ENCODE results near the gene CYBA. TPM values are rescaled to one million over a fixed set of nuclear protein-coding genes. Genes with fewer than 3 reads are reported as not detected.

The CYBA gene
- total RNA-seq, 2 donors from 2014 or later: 368 to 389 TPM

DNA sequence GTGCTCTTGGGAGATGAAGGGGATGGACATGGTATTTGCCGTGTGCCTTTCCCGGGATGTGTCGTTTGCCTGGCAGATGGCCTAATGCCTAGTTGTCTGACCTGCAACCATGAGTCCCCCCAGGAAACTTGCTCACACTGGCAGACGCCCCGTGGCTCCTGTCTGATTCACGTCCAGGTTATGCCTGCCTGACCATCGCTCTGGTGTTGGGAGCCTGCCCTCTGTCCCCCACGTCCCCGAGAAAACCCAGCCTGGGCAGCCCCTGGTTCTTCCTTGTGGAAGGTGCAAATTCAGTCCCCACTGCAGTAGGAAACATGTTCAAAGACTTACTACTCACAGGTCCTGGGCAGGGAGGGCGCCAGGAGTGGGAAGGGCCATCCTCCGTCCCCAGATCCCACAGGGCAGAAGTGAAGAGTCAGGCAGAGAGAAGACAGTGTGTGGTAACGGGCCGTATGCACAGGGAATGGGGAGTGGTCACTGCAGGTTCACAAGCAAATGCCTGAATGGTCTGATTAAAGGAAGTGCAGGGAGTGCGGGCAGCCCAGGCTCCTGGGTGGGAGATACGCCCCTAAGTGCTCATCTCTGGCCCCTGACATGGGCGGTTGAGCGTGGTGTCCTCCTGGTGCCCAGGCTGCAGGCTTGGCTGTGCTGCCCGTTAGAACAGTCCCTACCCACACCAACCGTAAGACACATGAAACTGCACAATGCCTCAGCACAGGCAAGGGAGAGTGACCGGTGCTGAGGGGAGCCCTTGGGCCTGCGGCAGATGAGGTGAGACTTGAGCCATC is 39.7 kb upstream of the CYBA start:
- intact Hi-C loops (cut with DNase I): no loop called here
- no peak overlapping the region for H3K9ac ChIP-seq (ENCODE audit: low read depth in 2 of 2, low read length in 2 of 2)
- TF ChIP-seq CTCF (IDR thresholded peaks at IDR 0.05): no peak
- H3K4me1 ChIP-seq: peaks cover 14% of the 10 kb centered on the region
- H3K27me3 ChIP-seq: peaks cover 2% of the 10 kb centered on the region
- no peaks in the 10 kb centered on the region for H3K36me3 ChIP-seq
- H3K9me3 ChIP-seq: no peaks in the 10 kb centered on the region
- no peak overlapping the region for H3K27ac ChIP-seq
- no peak for DNase-seq
- no peak overlapping the region for H3K4me3 ChIP-seq

GRCh38 chr16:88688013-88688778 is 37.3 kb upstream of the CYBA start:
- no peak overlapping the region for H3K9ac ChIP-seq (ENCODE audit: low read depth in 2 of 2, low read length in 2 of 2)
- no peaks in the 10 kb centered on the region for H3K9me3 ChIP-seq
- no peak for TF ChIP-seq CTCF (IDR thresholded peaks at IDR 0.05)
- H3K36me3 ChIP-seq: no peaks in the 10 kb centered on the region
- peaks cover 7% of the 10 kb centered on the region for H3K27me3 ChIP-seq
- intact Hi-C loops (cut with DNase I): no loop called here
- no peak overlapping the region for H3K27ac ChIP-seq
- DNase-seq: peak; percentile 76
- no peak overlapping the region for H3K4me3 ChIP-seq
- peaks cover 14% of the 10 kb centered on the region for H3K4me1 ChIP-seq

GRCh38 chr16:88687676-88688012 is 36.8 kb upstream of the CYBA start:
- intact Hi-C loops (cut with DNase I): no loop called here
- TF ChIP-seq CTCF (IDR thresholded peaks at IDR 0.05): no peak

DNA sequence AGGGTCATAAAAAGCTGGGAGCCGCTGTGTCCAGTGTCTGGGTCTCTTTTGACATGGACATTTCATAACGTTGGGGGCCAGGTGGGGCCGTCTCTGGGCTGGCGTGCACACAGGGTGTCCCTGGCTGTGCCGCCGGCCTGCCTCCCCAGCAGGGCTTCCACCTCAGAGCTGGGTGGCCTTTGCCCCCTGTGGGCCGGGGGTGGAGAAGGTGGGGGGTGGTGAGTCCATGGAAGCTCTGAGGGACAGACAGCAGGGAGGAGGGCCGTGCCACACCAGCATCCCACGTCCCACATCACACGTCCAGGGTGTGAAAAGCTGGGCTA is 36.4 kb upstream of the CYBA start:
- Histone ChIP-seq H3K9ac (ENCODE audit: low read depth in 2 of 2, low read length in 2 of 2) (no peak overlapping the region), H3K27me3 (peaks cover 7% of the 10 kb centered on the region), H3K27ac (no peak overlapping the region), H3K9me3 (no peaks in the 10 kb centered on the region), H3K4me1 (peaks cover 14% of the 10 kb centered on the region), H3K4me3 (no peak overlapping the region), H3K36me3 (no peaks in the 10 kb centered on the region)
- intact Hi-C loops (cut with DNase I): no loop called here
- TF ChIP-seq CTCF (IDR thresholded peaks at IDR 0.05): no peak
- DNase-seq: no peak

More at GRCh38 chr16:88687676-88688012, 36.8 kb upstream of the CYBA start:
- Histone ChIP-seq H3K27me3 (peaks cover 7% of the 10 kb centered on the region), H3K4me3 (no peak overlapping the region), H3K4me1 (peaks cover 14% of the 10 kb centered on the region), H3K27ac (no peak overlapping the region), H3K9ac (ENCODE audit: low read depth in 2 of 2, low read length in 2 of 2) (no peak overlapping the region), H3K9me3 (no peaks in the 10 kb centered on the region), H3K36me3 (no peaks in the 10 kb centered on the region)
- DNase-seq: no peak

- Histone ChIP-seq H3K4me1 (peaks cover 13% of the 10 kb centered on the region), H3K9ac (ENCODE audit: low read depth in 2 of 2, low read length in 2 of 2) (peak within 1 kb of the TSS; percentile 40 to 46), H3K27me3 (peaks cover 7% of the 10 kb centered on the region), H3K9me3 (no peaks in the 10 kb centered on the region), H3K4me3 (peak within 1 kb of the TSS; percentile 56), H3K27ac (no peak within 1 kb of the TSS), H3K36me3 (no peaks in the 10 kb centered on the region)
- peak; percentile 95 for DNase-seq
- intact Hi-C loops (cut with DNase I): no loop called here
- no peak for TF ChIP-seq CTCF (IDR thresholded peaks at IDR 0.05)
Observed at GRCh38 chr16:88686439-88687253, 35.8 kb upstream of the CYBA start, which contains the start of gene SNAI3. SNAI3 (minus strand) TSS chr16:88686507; CDS start chr16:88686406, 101 bp downstream.
